HG03439 (cell line): ENCODE measurements around the gene PXT1.
A peak's percentile ranks its signal among the peaks of the same experiment; 100 is the strongest.
"Not testable (repeated sequence)": the region's sequence is repeated elsewhere in the genome, so short reads cannot be mapped to it uniquely, and the experiment has no call there.

Experiments used
- ATAC-seq: cut with Tn5 transposase; IDR thresholded peaks from one replicate; pipeline ENCODE4 v1.9.1; 2021; ENCODE audit warnings: mild to moderate bottlenecking, moderate library complexity; ENCODE audit not compliant: unreplicated experiment

PXT1 gene

DNA sequence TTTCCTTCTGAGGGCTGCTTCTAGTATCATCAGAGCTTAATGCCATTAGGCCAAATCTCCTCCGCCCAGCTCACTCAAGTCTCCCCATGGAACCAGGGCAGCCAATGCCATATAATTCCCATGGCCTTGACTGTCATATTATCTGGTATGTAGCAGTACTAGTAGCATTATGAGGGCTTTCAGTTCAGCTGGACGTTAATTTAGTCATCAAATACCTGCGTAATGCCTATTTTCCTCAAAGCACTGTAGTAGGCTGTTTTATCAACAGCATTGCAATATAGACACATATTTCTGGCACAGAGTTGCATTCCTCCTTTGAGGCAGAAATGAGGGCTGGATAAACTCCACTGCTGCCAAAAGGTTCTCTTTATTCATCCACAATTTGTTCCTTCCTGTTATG is 1.8 kb upstream of the PXT1 start:
- no peak for ATAC-seq

DNA sequence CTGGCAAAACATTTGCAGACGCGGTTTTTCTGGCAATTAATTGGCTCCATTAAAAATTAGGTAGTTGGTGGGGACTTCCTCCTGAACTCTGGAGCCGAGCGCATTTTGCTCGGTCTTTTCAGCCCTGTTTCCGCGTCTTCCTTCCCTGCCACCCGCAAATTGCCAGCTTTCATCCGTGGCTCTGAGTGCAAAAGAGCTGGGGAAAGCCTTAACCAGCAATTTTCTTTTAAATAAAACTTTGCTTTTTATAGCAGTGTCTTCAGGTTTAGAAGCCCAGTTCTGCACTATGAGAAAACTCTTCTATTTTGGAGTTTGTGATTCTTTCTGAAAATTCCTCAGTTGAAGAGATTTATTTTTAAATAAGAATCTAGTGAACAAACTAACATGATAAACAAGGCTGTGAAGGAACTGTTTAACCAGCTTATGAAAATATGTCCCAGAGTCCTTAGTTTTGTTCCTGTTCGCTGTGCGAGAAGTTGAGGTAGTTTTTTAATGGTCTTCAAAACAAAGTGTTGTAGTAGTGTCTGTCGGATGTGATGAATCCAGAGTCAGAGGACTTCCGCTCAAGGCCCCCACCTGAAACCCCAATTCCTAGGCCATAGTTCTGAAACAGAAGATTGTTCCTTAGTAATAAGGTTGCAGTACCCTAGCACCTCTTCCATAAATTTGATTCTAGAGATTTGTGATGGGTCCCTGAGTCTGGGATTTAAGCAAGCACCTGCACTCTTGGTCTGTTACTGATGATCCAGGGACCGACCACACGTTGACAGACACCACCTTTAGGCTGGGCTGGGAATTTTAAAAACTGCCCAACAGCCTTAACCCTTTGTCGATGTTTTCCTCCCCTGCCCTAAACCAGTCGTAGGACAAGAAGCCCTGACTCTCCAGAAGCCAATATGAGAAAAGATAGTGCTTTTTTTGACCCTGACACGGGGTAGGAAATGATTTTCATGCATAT is 1.1 kb upstream of the PXT1 start:
- no peak for ATAC-seq

GRCh38 chr6:36442103-36442670 is 467 bp downstream of the PXT1 start:
- no peak for ATAC-seq

GRCh38 chr6:36441307-36441894 is 1.3 kb downstream of the PXT1 start:
- peak; percentile 63 for ATAC-seq

DNA sequence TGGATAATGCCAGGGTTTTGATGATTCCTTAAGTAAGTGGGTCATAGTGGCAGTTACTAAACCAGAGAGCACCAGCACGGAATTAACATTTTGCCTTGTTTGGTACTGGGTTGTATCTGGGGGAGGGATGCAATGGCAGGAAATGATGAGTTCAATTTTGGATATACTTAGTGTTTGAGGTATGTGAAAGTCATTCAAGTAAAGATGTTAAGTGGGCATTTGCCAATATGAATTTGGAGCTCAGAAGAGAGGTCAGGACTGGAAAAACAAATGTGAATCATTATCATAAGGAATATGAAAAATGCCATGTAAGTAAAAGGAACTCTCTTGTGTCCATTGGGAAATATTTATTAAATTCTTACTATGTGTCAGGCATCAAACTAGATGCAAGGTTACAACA is 6.2 kb downstream of the PXT1 start:
- no peak for ATAC-seq

DNA sequence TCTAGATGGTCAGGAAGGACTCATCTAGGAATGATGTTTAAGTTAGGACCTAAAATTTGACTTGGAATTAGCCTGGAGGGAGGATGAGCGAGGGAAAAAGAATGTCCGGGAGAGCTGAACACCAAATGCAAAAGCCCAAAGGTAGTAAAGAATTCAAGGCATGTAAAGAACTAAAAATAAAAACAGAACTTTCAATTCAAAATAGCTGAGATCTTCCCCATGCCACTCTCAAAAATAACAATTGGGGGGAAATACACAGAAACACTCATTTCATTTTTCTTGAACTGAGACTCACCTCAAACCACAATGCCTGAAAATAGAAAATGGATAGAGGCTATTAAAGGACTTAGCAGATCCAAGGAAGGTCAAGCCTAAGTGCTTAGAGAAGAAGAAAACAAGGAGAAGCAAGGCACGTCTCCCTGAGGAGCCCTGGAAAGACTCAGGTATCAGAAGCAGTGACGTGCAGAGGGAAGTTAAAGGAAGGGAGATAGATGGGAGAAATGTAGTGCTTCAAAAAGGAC is 10.4 kb downstream of the PXT1 start:
- ATAC-seq = no peak

- ATAC-seq = no peak
These were observed 11.5 kb downstream of the PXT1 start for GRCh38 chr6:36431197-36431596.

- ATAC-seq = no peak
These were observed 12.3 kb downstream of the PXT1 start for GRCh38 chr6:36430351-36430750.

GRCh38 chr6:36428911-36429310 is 13.7 kb downstream of the PXT1 start:
- no peak for ATAC-seq

GRCh38 chr6:36426622-36427021 is 16.0 kb downstream of the PXT1 start:
- ATAC-seq = no peak

DNA sequence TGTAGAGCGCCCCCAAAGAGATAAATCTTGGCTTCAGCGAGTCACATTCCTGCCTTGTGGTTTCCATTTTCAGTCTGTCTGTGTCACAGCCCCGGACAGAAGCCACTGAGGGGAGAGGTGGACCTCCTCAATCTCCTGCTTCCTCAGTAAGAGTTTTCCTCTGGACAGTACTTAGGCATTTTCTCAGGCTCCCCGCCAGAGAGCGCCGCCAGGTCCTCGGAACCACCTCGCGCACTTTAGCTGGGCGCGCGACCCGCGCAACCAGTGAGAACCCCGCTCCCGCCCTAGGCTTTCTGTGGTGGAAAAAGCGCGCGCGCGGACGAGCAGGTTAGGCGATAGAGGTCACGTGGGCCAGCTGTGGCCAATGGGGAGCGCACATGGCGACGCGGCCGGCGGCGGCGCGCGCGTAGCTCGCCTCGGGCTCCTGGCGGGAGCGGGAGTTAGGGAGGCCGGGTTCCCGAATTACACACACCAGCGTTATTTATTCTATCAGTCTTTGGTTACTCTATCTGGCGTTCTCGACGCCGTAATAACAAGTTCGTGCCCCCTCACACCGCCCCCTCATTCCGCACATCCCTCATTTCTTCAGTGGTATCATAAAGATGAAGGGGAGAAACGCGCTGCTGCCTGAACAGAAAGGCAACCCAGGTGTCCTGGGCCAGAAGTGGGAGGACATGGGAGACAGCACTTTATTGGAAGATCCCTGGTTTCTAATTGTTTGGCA is 19.4 kb downstream of the PXT1 start:
- ATAC-seq = peak; percentile 95

DNA sequence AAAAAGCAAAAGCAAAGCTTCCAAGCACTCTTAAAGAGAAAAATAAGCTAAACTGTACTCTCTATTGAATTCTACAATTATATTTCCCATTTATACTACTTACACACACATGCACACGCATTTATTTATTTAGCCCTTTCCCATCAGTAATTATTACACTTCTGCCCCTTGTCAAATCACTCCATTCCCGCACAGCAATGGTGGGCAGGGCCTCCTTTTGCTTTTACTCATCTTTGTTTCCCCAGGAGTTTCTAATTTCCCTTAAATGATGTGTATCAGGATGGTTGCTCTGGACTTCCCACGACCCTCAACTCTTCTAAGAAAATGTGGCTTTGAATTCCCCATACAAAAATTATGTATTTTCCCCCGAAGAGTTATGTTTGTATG is 19.9 kb downstream of the PXT1 start:
- ATAC-seq = no peak

- no peak for ATAC-seq
These were observed 23.3 kb downstream of the PXT1 start for GRCh38 chr6:36419310-36419709.

DNA sequence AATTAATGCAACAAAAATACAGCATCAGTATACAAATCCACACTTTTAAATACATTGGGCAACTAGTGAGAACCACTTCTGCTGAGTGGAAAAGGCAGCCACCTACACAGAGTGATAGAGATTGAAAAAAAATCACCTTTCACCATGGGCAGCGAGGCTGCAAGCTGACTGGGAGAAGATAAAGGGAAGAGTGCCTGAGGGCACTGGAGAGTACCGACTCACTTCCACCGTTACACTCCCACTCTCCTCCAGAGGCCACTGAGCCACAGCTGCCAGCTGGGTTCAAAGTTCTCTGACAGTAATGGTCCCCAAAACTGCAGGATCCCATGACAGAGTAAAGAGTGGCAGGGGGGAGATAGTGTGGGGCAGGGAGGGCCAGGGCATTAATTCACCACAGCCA is 24.1 kb downstream of the PXT1 start:
- ATAC-seq = no peak

- no peak for ATAC-seq
These were observed 28.2 kb downstream of the PXT1 start for GRCh38 chr6:36414481-36414880.

DNA sequence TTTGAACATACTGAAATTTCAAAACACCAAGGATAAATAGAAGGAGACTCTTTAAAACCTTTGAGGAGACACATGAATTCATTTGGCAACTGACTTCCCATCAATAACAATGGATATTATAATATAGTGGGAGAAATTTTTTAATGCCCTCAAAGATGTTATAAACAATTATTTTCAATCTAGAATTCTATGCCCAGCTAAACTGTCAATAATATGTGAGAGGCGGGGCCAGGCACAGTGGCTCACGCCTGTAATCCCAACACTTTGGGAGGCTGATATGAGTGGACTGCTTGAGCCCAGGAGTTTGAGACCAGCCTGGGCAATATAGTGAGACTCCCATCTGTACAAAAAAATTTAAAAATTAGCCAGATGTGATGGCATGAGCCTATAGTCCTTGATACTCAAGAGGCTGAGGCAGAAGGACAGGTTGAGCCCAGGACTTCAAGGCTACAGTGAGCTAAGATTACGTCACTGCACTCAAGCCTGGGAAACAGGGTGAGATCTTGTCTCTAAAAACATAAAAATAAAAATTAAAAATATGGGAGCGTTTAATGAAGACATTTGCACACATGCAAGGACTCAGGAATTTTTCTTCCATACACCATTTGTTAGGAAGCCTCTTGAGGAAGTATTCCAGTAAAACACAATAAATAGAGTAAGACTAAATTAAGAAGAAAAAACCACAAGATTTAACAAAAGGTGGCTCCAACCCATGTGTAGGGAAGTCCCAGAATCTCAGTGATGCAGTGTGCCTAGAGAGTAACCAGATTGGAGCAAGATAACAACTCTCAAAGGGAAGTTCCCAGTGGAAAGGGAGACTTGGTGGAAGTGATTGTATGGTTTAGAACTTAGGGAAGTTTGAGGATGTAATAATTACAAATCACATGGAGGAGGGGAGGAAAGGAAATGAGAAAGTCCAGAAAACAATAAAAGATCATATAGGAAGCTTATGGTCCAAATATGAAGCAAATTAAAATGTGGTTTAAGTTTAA is 28.9 kb downstream of the PXT1 start:
- ATAC-seq = no peak

DNA sequence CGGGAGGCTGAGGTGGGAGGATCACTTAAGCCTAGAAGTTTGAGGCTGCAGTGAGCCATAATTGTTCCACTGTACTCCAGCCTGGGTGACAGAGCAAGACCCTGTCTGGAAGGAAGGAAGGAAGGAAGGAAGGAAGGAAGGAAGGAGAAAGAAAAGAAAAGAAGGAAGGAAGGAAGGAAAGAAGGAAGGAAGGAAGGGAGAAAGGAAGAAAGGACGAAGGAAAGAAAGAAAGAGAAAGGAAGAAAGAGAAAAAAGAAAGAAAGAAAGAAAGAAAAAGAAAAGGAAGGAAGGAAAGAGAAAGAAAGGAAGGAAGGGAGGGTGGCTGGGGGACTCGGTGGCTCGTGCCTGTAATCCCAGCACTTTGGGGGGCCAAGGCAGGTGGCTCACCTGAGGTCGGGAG is 32.9 kb downstream of the PXT1 start:
- not testable (repeated sequence) for ATAC-seq

- ATAC-seq = no peak
These were observed 38.5 kb downstream of the PXT1 start for GRCh38 chr6:36404164-36404563.

- no peak for ATAC-seq
These were observed 40.2 kb downstream of the PXT1 start for GRCh38 chr6:36402481-36402880.

DNA sequence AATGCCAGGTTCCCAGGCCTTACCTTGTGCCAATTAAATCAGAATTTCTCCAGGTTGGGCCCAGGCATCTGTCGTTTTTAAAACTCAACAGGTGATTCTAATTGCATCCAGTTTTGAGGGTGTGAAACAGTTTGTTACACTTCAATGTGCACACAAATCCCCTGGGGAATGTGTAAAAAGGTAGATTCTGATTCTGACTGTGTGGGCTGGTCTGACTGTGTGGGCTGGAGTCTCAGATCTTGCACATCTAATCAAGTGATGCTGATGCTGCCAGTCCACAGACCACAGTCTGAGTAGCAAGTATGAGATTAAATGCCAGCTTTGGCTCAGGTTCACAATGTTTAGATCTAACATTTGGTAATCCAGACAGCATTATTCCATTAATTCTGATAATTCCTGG is 42.7 kb downstream of the PXT1 start:
- ATAC-seq = no peak
